GM23248 (cell line): ENCODE results near the gene XKR3.

Experiments used
- EZH2 ChIP-seq: fragments of 200-600 bp; sonication (generic); IDR thresholded peaks from 2 replicates; pipeline ENCODE4 v1.6.1; 2018; ENCODE audit warnings: antibody characterized with exemption, mild to moderate bottlenecking; ENCODE audit not compliant: insufficient read depth, poor library complexity, severe bottlenecking
- EZH2phosphoT487 ChIP-seq: fragments of 200-600 bp; sonication (generic); IDR thresholded peaks from 2 replicates; pipeline ENCODE4 v1.6.1; 2018; ENCODE audit warnings: antibody characterized with exemption, moderate library complexity, mild to moderate bottlenecking, low read depth; ENCODE audit not compliant: insufficient read depth

GRCh38 chr22:16789860-16790493 is 35.2 kb downstream of the XKR3 start:
- TF ChIP-seq EZH2: no peak
- TF ChIP-seq EZH2phosphoT487: no peak
